Stomach (tissue), 9 donors: ENCODE results near the gene NXPH3. TPM values are rescaled to one million over a fixed set of nuclear protein-coding genes. Genes with fewer than 3 reads are reported as not detected.

Experiments
- DNase-seq, 2 donors: peaks; one replicate each; pipeline versions ENCODE4 v3.0.0 to v3.0.0-alpha.2; 2013 to 2019
- H3K27ac ChIP-seq, 5 donors: fragments of 200-600 bp in 4 of 5; sonication (generic) in 4 of 5; one replicate each; pipeline ENCODE4 v1.5.1; 2013 to 2019; ENCODE audit warnings: mild to moderate bottlenecking in 1 of 5, moderate library complexity in 1 of 5
- H3K27me3 ChIP-seq, 3 donors: fragments of 200-600 bp; sonication (generic); one replicate each; pipeline ENCODE4 v1.5.1; 2017 to 2019; ENCODE audit warnings: mixed run types in 1 of 3
- H3K36me3 ChIP-seq, 4 donors: fragments of 200-600 bp; sonication (generic); 1 replicate in 3 of 4; 2 replicates in 1 of 4; pipeline ENCODE4 v1.5.1; 2016 to 2019
- H3K4me1 ChIP-seq, 4 donors: fragments of 200-600 bp; sonication (generic); one replicate each; pipeline ENCODE4 v1.5.1; 2016 to 2019
- H3K4me3 ChIP-seq, 4 donors: fragments of 200-600 bp; sonication (generic) in 3 of 4; one replicate each; pipeline ENCODE4 v1.5.1; 2016 to 2019; ENCODE audit warnings: mild to moderate bottlenecking in 1 of 4
- H3K9me3 ChIP-seq, 4 donors: fragments of 200-600 bp; sonication (generic); one replicate each; pipeline ENCODE4 v1.5.1; 2016 to 2019
- CTCF ChIP-seq, 7 experiments: fragments of 450-650 bp in 4 of 7; fragments of 200-600 bp in 3 of 7; sonication (generic) in 3 of 7; IDR thresholded peaks; one replicate each; pipeline ENCODE4 v1.5.1; 2016 to 2019; ENCODE audit warnings: antibody characterized with exemption in 7 of 7, control low read depth in 2 of 7, mild to moderate bottlenecking in 1 of 7
- EP300 ChIP-seq: sonication (generic); formaldehyde crosslinking; IDR thresholded peaks from one replicate; pipeline ENCODE4 v1.6.1; 2017; ENCODE audit warnings: antibody characterized with exemption
- POLR2A ChIP-seq, 4 donors: fragments of 450-650 bp; IDR thresholded peaks; one replicate each; pipeline ENCODE4 v1.6.1; 2016; ENCODE audit warnings: antibody characterized with exemption in 4 of 4, control low read depth in 2 of 4, mild to moderate bottlenecking in 1 of 4, moderate library complexity in 1 of 4
- POLR2AphosphoS5 ChIP-seq, 3 donors: sonication (generic); formaldehyde crosslinking; IDR thresholded peaks; one replicate each; pipeline ENCODE4 v1.6.1; 2016; ENCODE audit warnings: antibody characterized with exemption in 3 of 3
- WGBS, 5 donors: extraction: QIAGEN DNeasy Blood & Tissue Kit in 3 of 5; methylation state at CpG; one replicate each; pipeline versions ENCODE4 v1.1.5 to v1.1.7; 2013 to 2018; 5-methylcytosine and 5-hydroxymethylcytosine counted together
- intact Hi-C: fragments of 100-400 bp; cut with DNase I; formaldehyde crosslinking; loops from one replicate; pipeline ENCODE4 v1.15.1; 2023; ENCODE audit warnings: low total_unique reads
- polyA plus RNA-seq, 3 donors: library from polyadenylated mRNA; stranded (reverse); fragments of 200-250 nt; gene quantifications; one replicate each; pipeline ENCODE4 v1.2.3, GENCODE V29; 2013
- total RNA-seq, 5 donors: library from RNA; depleted of rRNA; stranded (reverse); fragments of >200 nt; gene quantifications; one replicate each; pipeline versions ENCODE4 v1.1.0 to v1.2.3, GENCODE V29; 2014 to 2016
- donor health status: healthy with polysubstance abuse.
- donor health status: Bipolar disorder and iron deficiency.
- donor health status: healthy.

The NXPH3 gene
- total and polyA plus RNA-seq, 8 donors = 0.50 to 10.7 (median 1.1) TPM; not detected in 2

- H3K36me3 ChIP-seq = no peaks in the 10 kb centered on the region
- H3K9me3 ChIP-seq = no peaks in the 10 kb centered on the region
- H3K27ac ChIP-seq = peak overlapping the region in 4 of 5 donors; percentile 59 to 85 (median 77)
- H3K4me3 ChIP-seq = peak overlapping the region in 1 of 4 donors; percentile 56
- peaks cover 0 to 40% (median 0%) of the 10 kb centered on the region in 3 donors for H3K27me3 ChIP-seq
- 37 to 56% (median 49%) methylated on average over 10 to 11 of the region's 11 CpGs for WGBS, 5 donors
- DNase-seq = no peak
- intact Hi-C loops = loop anchor here (5.0 to 10.0 kb wide), 3 partner anchors 122 to 284 kb away; partner anchors contain the start of gene FAM117A
- peaks cover 28 to 67% (median 57%) of the 10 kb centered on the region in 4 donors for H3K4me1 ChIP-seq
- TF ChIP-seq CTCF (IDR thresholded peaks at IDR 0.05) = no peak
- no peak for TF ChIP-seq EP300
- no peak for TF ChIP-seq POLR2AphosphoS5 (IDR thresholded peaks at IDR 0.05)
- TF ChIP-seq POLR2A (IDR thresholded peaks at IDR 0.05) = no peak
These were observed 5.0 kb upstream of the NXPH3 start for GRCh38 chr17:49570540-49571242.

- Histone ChIP-seq H3K4me3 (no peak overlapping the region), H3K27ac (peak overlapping the region in 1 of 5 donors; percentile 85), H3K27me3 (peaks cover 0 to 46% (median 4%) of the 10 kb centered on the region in 3 donors), H3K4me1 (peaks cover 28 to 67% (median 60%) of the 10 kb centered on the region in 4 donors), H3K36me3 (no peaks in the 10 kb centered on the region), H3K9me3 (no peaks in the 10 kb centered on the region)
- DNase-seq = no peak
- intact Hi-C loops = loop anchor here (5.0 to 10.0 kb wide), 3 partner anchors 121 to 284 kb away; partner anchors contain the start of gene FAM117A
- 36 to 51% (median 44%) methylated on average over 6 of the region's 6 CpGs for WGBS, 5 donors
- TF ChIP-seq POLR2AphosphoS5 (IDR thresholded peaks at IDR 0.05) = no peak
- TF ChIP-seq CTCF (IDR thresholded peaks at IDR 0.05) = no peak
- no peak for TF ChIP-seq EP300
- no peak for TF ChIP-seq POLR2A (IDR thresholded peaks at IDR 0.05)
These were observed 4.4 kb upstream of the NXPH3 start for GRCh38 chr17:49571283-49571682.

- WGBS, 5 donors = 36 to 47% (median 43%) methylated on average over 4 of the region's 4 CpGs
- no peak overlapping the region for H3K4me3 ChIP-seq
- intact Hi-C loops = loop anchor here (5.0 to 10.0 kb wide), 3 partner anchors 121 to 283 kb away; partner anchors contain the start of gene FAM117A
- peak overlapping the region in 1 of 5 donors; percentile 85 for H3K27ac ChIP-seq
- no peak for TF ChIP-seq POLR2AphosphoS5 (IDR thresholded peaks at IDR 0.05)
- TF ChIP-seq CTCF (IDR thresholded peaks at IDR 0.05) = no peak
- TF ChIP-seq EP300 = no peak
- no peak for TF ChIP-seq POLR2A (IDR thresholded peaks at IDR 0.05)
- DNase-seq = no peak
- peaks cover 0 to 48% (median 9%) of the 10 kb centered on the region in 3 donors for H3K27me3 ChIP-seq
- H3K9me3 ChIP-seq = no peaks in the 10 kb centered on the region
- no peaks in the 10 kb centered on the region for H3K36me3 ChIP-seq
- H3K4me1 ChIP-seq = peaks cover 28 to 67% (median 60%) of the 10 kb centered on the region in 4 donors
These were observed 3.9 kb upstream of the NXPH3 start for GRCh38 chr17:49571764-49572163.

- Histone ChIP-seq H3K27me3 (peaks cover 0 to 48% (median 14%) of the 10 kb centered on the region in 3 donors), H3K36me3 (no peaks in the 10 kb centered on the region), H3K4me1 (peaks cover 29 to 67% (median 60%) of the 10 kb centered on the region in 4 donors), H3K27ac (peak overlapping the region in 2 of 5 donors; percentile 35 to 85), H3K9me3 (no peaks in the 10 kb centered on the region), H3K4me3 (no peak overlapping the region)
- DNase-seq = no peak
- no peak for TF ChIP-seq POLR2A (IDR thresholded peaks at IDR 0.05)
- no peak for TF ChIP-seq POLR2AphosphoS5 (IDR thresholded peaks at IDR 0.05)
- no peak for TF ChIP-seq CTCF (IDR thresholded peaks at IDR 0.05)
- TF ChIP-seq EP300 = no peak
- intact Hi-C loops = loop anchor here (5.0 to 10.0 kb wide), 3 partner anchors 120 to 283 kb away; partner anchors contain the start of gene FAM117A
- WGBS, 5 donors = 56 to 76% (median 63%) methylated on average over 3 of the region's 3 CpGs
These were observed 3.4 kb upstream of the NXPH3 start for GRCh38 chr17:49572226-49572625.
